IMR-90 (cell line): ENCODE results near the gene CNST. TPM values are rescaled to one million over a fixed set of nuclear protein-coding genes. Genes with fewer than 3 reads are reported as not detected.
"Not testable (repeated sequence)": the region's sequence is repeated elsewhere in the genome, so short reads cannot be mapped to it uniquely, and the experiment has no call there.

Experiments used
- ATAC-seq: fragments of 200-7000 bp; cut with Tn5 transposase; 2 replicates; pipeline ENCODE4 v1.9.1; 2020; ENCODE audit warnings: low read depth, mild to moderate bottlenecking, moderate library complexity
- BruUV-seq: library from RNA; stranded (reverse); fragments of 400-500 nt; replicated peaks from 2 replicates; lab custom pipeline; 2021; lab: Mats Ljungman, UMichigan
- CTCF ChIA-PET: fragments of 300-600 bp; formaldehyde crosslinking; extraction: SDS; loops from one replicate; lab custom pipeline; 2021; ENCODE audit warnings: antibody characterized with exemption; lab: Yijun Ruan, JAX
- POLR2A ChIA-PET: fragments of 300-600 bp; sonication (Branson Sonifier 250); formaldehyde crosslinking; loops from one replicate; lab custom pipeline; 2022; ENCODE audit warnings: antibody characterized with exemption; ENCODE audit not compliant: unreplicated experiment; lab: Charles Lee
- DNase-seq: peaks from one replicate; pipeline ENCODE4 v3.0.0; 2013
- H2AFZ ChIP-seq: replicated peaks from 2 replicates; pipeline ENCODE3; 2013; ENCODE audit warnings: low read length, mild to moderate bottlenecking; ENCODE audit not compliant: poor library complexity
- H2AK5ac ChIP-seq: 2 replicates; pipeline ENCODE4 v1.6.1; 2013; ENCODE audit warnings: low read depth, low read length, inconsistent platforms
- H2AK9ac ChIP-seq: replicated peaks from 2 replicates; pipeline ENCODE3; 2013; ENCODE audit warnings: mild to moderate bottlenecking, low read depth, low read length, moderate library complexity; ENCODE audit not compliant: poor library complexity
- H2BK120ac ChIP-seq: 2 replicates; pipeline ENCODE4 v1.6.1; 2013; ENCODE audit warnings: low read depth, low read length, inconsistent platforms
- H2BK15ac ChIP-seq: 3 replicates; pipeline ENCODE4 v1.6.1; 2013; ENCODE audit warnings: low read depth, low read length, inconsistent platforms
- H2BK20ac ChIP-seq: 2 replicates; pipeline ENCODE4 v1.6.1; 2013; ENCODE audit warnings: low read depth, mild to moderate bottlenecking, inconsistent platforms, low read length, moderate library complexity
- H2BK5ac ChIP-seq: 2 replicates; pipeline ENCODE4 v1.6.1; 2013; ENCODE audit warnings: mild to moderate bottlenecking, low read depth, low read length, inconsistent platforms; ENCODE audit not compliant: poor library complexity, severe bottlenecking
- H3K14ac ChIP-seq: replicated peaks from 2 replicates; pipeline ENCODE4 v1.6.1; 2013; ENCODE audit warnings: low read depth, low read length, inconsistent platforms
- H3K18ac ChIP-seq: 2 replicates; pipeline ENCODE4 v1.6.1; 2013; ENCODE audit warnings: low read depth, low read length, control low read depth
- H3K23ac ChIP-seq: 2 replicates; pipeline ENCODE4 v1.6.1; 2013; ENCODE audit warnings: low read depth, low read length, inconsistent platforms
- H3K27ac ChIP-seq: 2 replicates; pipeline ENCODE4 v1.5.1; 2013; ENCODE audit warnings: mild to moderate bottlenecking, control low read depth, low read length; ENCODE audit not compliant: insufficient read depth
- H3K27me3 ChIP-seq: 2 replicates; pipeline ENCODE4 v1.6.1; 2013; ENCODE audit warnings: low read length; ENCODE audit not compliant: control insufficient read depth, insufficient read depth
- H3K36me3 ChIP-seq: 2 replicates; pipeline ENCODE4 v1.6.1; 2013; ENCODE audit warnings: low read length, mixed read lengths; ENCODE audit not compliant: control insufficient read depth, insufficient read depth
- H3K4ac ChIP-seq: 2 replicates; pipeline ENCODE4 v1.6.1; 2013; ENCODE audit warnings: low read depth, low read length, inconsistent platforms
- H3K4me1 ChIP-seq: 2 replicates; pipeline ENCODE4 v1.6.1; 2013; ENCODE audit warnings: low read length, mixed read lengths; ENCODE audit not compliant: control insufficient read depth, insufficient read depth
- H3K4me2 ChIP-seq: 2 replicates; pipeline ENCODE4 v1.6.1; 2013; ENCODE audit warnings: low read depth, mild to moderate bottlenecking, control low read depth, low read length, moderate library complexity
- H3K4me3 ChIP-seq: 2 replicates; pipeline ENCODE4 v1.5.1; 2013; ENCODE audit warnings: low read depth, mild to moderate bottlenecking, control low read depth, low read length, moderate library complexity; ENCODE audit not compliant: insufficient read depth
- H3K56ac ChIP-seq: 2 replicates; pipeline ENCODE4 v1.6.1; 2013; ENCODE audit warnings: low read length, inconsistent platforms; ENCODE audit not compliant: insufficient read depth; ENCODE audit errors: extremely low read depth
- H3K79me1 ChIP-seq, 2 experiments: 2 replicates each; pipeline ENCODE4 v1.6.1; 2013; ENCODE audit warnings: low read length in 2 of 2, inconsistent platforms in 1 of 2, low read depth in 1 of 2
- H3K9ac ChIP-seq: 2 replicates; pipeline ENCODE4 v1.6.1; 2013; ENCODE audit warnings: low read depth, low read length, control low read depth
- H3K9me1 ChIP-seq: 2 replicates; pipeline ENCODE4 v1.6.1; 2013; ENCODE audit warnings: low read length, inconsistent platforms; ENCODE audit not compliant: insufficient read depth
- H3K9me3 ChIP-seq: 2 replicates; pipeline ENCODE4 v1.6.1; 2013; ENCODE audit warnings: low read length; ENCODE audit not compliant: control insufficient read depth, insufficient read depth
- H4K20me1 ChIP-seq: 2 replicates; pipeline ENCODE4 v1.6.1; 2013; ENCODE audit warnings: low read length, inconsistent platforms; ENCODE audit not compliant: insufficient read depth
- H4K5ac ChIP-seq: 2 replicates; pipeline ENCODE4 v1.6.1; 2013; ENCODE audit warnings: mild to moderate bottlenecking, low read depth, low read length, control low read depth
- H4K8ac ChIP-seq, 2 experiments: 2 replicates each; pipeline ENCODE4 v1.6.1; 2013; ENCODE audit warnings: low read depth in 2 of 2, low read length in 2 of 2, control low read depth in 1 of 2, inconsistent platforms in 1 of 2
- H4K91ac ChIP-seq: 2 replicates; pipeline ENCODE4 v1.6.1; 2013; ENCODE audit warnings: low read depth, low read length, inconsistent platforms; ENCODE audit not compliant: insufficient read depth
- WGBS, 2 experiments: methylation state at CpG; one replicate each; pipeline versions ENCODE4 v1.1.5 to v1.1.7; 2013; ENCODE audit warnings: missing lambda C conversion rate in 2 of 2; ENCODE audit not compliant: insufficient read length in 1 of 2; ENCODE audit errors: extremely low coverage in 2 of 2; 5-methylcytosine and 5-hydroxymethylcytosine counted together
- dilution Hi-C: fragments of 300-500 bp; cut with HindIII; formaldehyde crosslinking; loops from one replicate; pipeline ENCODE4 v1.14.3; 2018; ENCODE audit warnings: low sequenced_read_pairs; ENCODE audit not compliant: unreplicated experiment
- in situ Hi-C: fragments of 300-500 bp; cut with MboI; formaldehyde crosslinking; loops from 3 replicates; pipeline ENCODE4 v1.14.3; 2019; ENCODE audit warnings: low sequenced_read_pairs, inconsistent platforms, mixed read lengths
- intact Hi-C: fragments of 100-400 bp; cut with micrococcal nuclease; formaldehyde crosslinking; loops from 2 replicates; pipeline ENCODE4 v1.10.0; 2022
- polyA plus RNA-seq, 3 experiments: library from polyadenylated mRNA; depleted of rRNA; stranded (reverse); fragments of >200 nt; gene quantifications; 2 replicates each; pipeline ENCODE4 v1.2.3, GENCODE V29; 2012; ENCODE audit warnings: low replicate concordance in 1 of 3
- total RNA-seq: library from RNA; depleted of rRNA; stranded (reverse); fragments of >200 nt; gene quantifications from 2 replicates; pipeline ENCODE4 v1.2.3, GENCODE V29; 2012

Gene CNST
- total and polyA plus RNA-seq, 2 of the 4 experiments (the other 2 are of a cell fraction), result 15.4 to 25.5 TPM

DNA sequence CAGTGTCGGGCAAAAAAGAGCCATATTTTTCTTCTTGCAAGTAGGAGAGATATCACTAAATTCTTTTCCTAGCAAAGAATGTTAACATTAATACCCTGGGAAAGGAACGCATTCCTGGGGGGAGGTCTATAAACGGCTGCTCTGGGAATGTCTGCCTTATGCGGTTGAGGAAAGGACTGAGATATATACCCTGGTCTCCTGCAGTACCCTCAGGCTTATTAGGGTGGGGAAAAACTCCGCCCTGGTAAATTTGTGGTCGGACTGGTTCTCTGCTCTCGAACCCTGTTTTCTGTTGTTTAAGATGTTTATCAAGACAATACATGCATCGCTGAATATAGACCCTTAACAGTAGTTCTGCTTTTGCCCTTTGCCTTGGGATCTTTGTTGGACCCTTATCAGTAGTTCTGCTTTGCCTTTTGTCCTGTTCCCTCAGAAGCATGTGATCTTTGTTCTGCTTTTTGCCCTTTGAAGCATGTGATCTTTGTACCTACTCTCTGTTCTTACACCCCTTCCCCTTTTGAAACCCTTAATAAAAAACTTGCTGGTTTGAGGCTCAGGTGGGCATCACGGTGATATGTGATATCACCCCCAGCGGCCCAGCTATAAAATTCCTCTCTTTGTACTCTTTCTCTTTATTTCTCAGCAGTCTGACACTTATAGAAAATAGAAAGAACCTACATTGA, 128.1 kb downstream of the CNST start:
- H3K9me3 ChIP-seq, H4K91ac ChIP-seq, ATAC-seq, H3K4me3 ChIP-seq, H3K36me3 ChIP-seq, H3K4me2 ChIP-seq, H2BK15ac ChIP-seq, H2BK5ac ChIP-seq, POLR2A ChIA-PET, intact Hi-C loops, H3K4ac ChIP-seq, H3K79me1 ChIP-seq, H3K23ac ChIP-seq, H4K20me1 ChIP-seq, H3K14ac ChIP-seq, H3K9ac ChIP-seq, BruUV-seq, H2BK20ac ChIP-seq, H3K27ac ChIP-seq, H3K18ac ChIP-seq, CTCF ChIA-PET, H4K5ac ChIP-seq, H2AFZ ChIP-seq, H4K8ac ChIP-seq, DNase-seq, H3K27me3 ChIP-seq, H2BK120ac ChIP-seq, H3K4me1 ChIP-seq, H3K56ac ChIP-seq, dilution Hi-C loops, H3K9me1 ChIP-seq, H2AK5ac ChIP-seq, H2AK9ac ChIP-seq: not testable (repeated sequence)
- 89% methylated on average over 5 of the region's 10 CpGs; no CpG with 5 or more reads in 1 of the 2 experiments for WGBS, 2 experiments
- in situ Hi-C loops, result loop anchor here (5.0 to 25.0 kb wide), 2 partner anchors 58 to 1532 kb away; partner anchors contain the start of gene KIF26B
